Spinal cord (tissue), 10 donors: Measurements from ENCODE around the gene GNAQ. TPM values are rescaled to one million over a fixed set of nuclear protein-coding genes. Genes with fewer than 3 reads are reported as not detected.

Source experiments
- DNase-seq, 6 donors: peaks; one replicate each; pipeline versions ENCODE4 v3.0.0 to v3.0.0-alpha.2; 2013 to 2015; ENCODE audit warnings: low spot score in 6 of 6, low read depth in 4 of 6
- H3K27ac ChIP-seq: one replicate; pipeline ENCODE4 v1.5.1; 2013; ENCODE audit warnings: low read depth, low read length, control low read depth
- H3K27me3 ChIP-seq: one replicate; pipeline ENCODE4 v1.6.1; 2013; ENCODE audit warnings: low read length; ENCODE audit not compliant: control insufficient read depth, insufficient read depth
- H3K36me3 ChIP-seq: one replicate; pipeline ENCODE4 v1.6.1; 2013; ENCODE audit warnings: low read length; ENCODE audit not compliant: control insufficient read depth, insufficient read depth
- H3K4me1 ChIP-seq: one replicate; pipeline ENCODE4 v1.6.1; 2013; ENCODE audit warnings: low read length; ENCODE audit not compliant: control insufficient read depth, insufficient read depth
- H3K4me3 ChIP-seq: one replicate; pipeline ENCODE4 v1.5.1; 2013; ENCODE audit warnings: low read depth, low read length, control low read depth
- H3K9me3 ChIP-seq: one replicate; pipeline ENCODE4 v1.6.1; 2013; ENCODE audit warnings: low read length; ENCODE audit not compliant: control insufficient read depth, insufficient read depth
- WGBS: methylation state at CpG from one replicate; pipeline ENCODE4 v1.1.5; 2013; ENCODE audit warnings: missing lambda C conversion rate; ENCODE audit not compliant: insufficient coverage; 5-methylcytosine and 5-hydroxymethylcytosine counted together
- polyA plus RNA-seq, 2 donors: library from polyadenylated mRNA; unstranded; fragments of 120-200 nt; gene quantifications; one replicate each; pipeline ENCODE4 v1.2.1, GENCODE V29; 2013; ENCODE audit not compliant: insufficient read length in 2 of 2
- total RNA-seq, 2 donors: library from RNA; depleted of rRNA in 1 of 2; stranded (reverse); fragments of 120-200 nt in 1 of 2; fragments of >200 nt in 1 of 2; gene quantifications; one replicate each; pipeline versions ENCODE4 v1.2.3 to v1.2.4, GENCODE V29; 2013 to 2014
- donor health status: healthy.

Gene GNAQ
- total and polyA plus RNA-seq, 4 donors, result 53.2 to 134 (median 102) TPM

- H3K36me3 ChIP-seq, result no peaks in the 10 kb centered on the region
- peaks cover 3% of the 10 kb centered on the region for H3K4me1 ChIP-seq
- no peak for DNase-seq
- no CpG with 5 or more reads among the region's 2 CpGs for WGBS
- no peak overlapping the region for H3K4me3 ChIP-seq
- H3K27ac ChIP-seq, result no peak overlapping the region
- no peaks in the 10 kb centered on the region for H3K27me3 ChIP-seq
- no peaks in the 10 kb centered on the region for H3K9me3 ChIP-seq
Measured at GRCh38 chr9:77679088-77679487, 352.5 kb downstream of the GNAQ start.

- peak in 1 of 6 donors; percentile 4 for DNase-seq
- H3K4me1 ChIP-seq, result peaks cover 3% of the 10 kb centered on the region
- WGBS, result 60% methylated on average over 2 of the region's 7 CpGs
- H3K27me3 ChIP-seq, result no peaks in the 10 kb centered on the region
- no peaks in the 10 kb centered on the region for H3K9me3 ChIP-seq
- no peaks in the 10 kb centered on the region for H3K36me3 ChIP-seq
- no peak overlapping the region for H3K4me3 ChIP-seq
- no peak overlapping the region for H3K27ac ChIP-seq
Measured at GRCh38 chr9:77677957-77678535, 353.6 kb downstream of the GNAQ start.

- WGBS, result 100% methylated on average over 1 of the region's 4 CpGs
- DNase-seq, result peak; percentile 27 to 62 (median 44)
- peaks cover 3% of the 10 kb centered on the region for H3K4me1 ChIP-seq
- no peak overlapping the region for H3K4me3 ChIP-seq
- H3K27ac ChIP-seq, result no peak overlapping the region
- H3K9me3 ChIP-seq, result no peaks in the 10 kb centered on the region
- H3K36me3 ChIP-seq, result no peaks in the 10 kb centered on the region
- H3K27me3 ChIP-seq, result no peaks in the 10 kb centered on the region
Measured at GRCh38 chr9:77677397-77677796, 354.2 kb downstream of the GNAQ start.

- Histone ChIP-seq H3K27me3 (no peaks in the 10 kb centered on the region), H3K4me3 (no peak overlapping the region), H3K9me3 (no peaks in the 10 kb centered on the region), H3K36me3 (no peaks in the 10 kb centered on the region), H3K4me1 (peaks cover 3% of the 10 kb centered on the region), H3K27ac (no peak overlapping the region)
- DNase-seq, result peak in 1 of 6 donors; percentile 40
- WGBS, result 75% methylated on average over 2 of the region's 10 CpGs
Measured at GRCh38 chr9:77673941-77674791, 357.4 kb downstream of the GNAQ start.

GRCh38 chr9:77672183-77672582 is 359.4 kb downstream of the GNAQ start:
- H3K9me3 ChIP-seq, result no peaks in the 10 kb centered on the region
- DNase-seq, result no peak
- H3K4me3 ChIP-seq, result no peak overlapping the region
- H3K4me1 ChIP-seq, result no peaks in the 10 kb centered on the region
- H3K27me3 ChIP-seq, result no peaks in the 10 kb centered on the region
- no peak overlapping the region for H3K27ac ChIP-seq
- WGBS, result 73% methylated on average over 3 of the region's 4 CpGs
- H3K36me3 ChIP-seq, result no peaks in the 10 kb centered on the region

GRCh38 chr9:77667151-77667550 is 364.5 kb downstream of the GNAQ start:
- no peak for DNase-seq
- Histone ChIP-seq H3K36me3 (no peaks in the 10 kb centered on the region), H3K4me3 (no peak overlapping the region), H3K27me3 (peaks cover 2% of the 10 kb centered on the region), H3K9me3 (no peaks in the 10 kb centered on the region), H3K27ac (no peak overlapping the region), H3K4me1 (no peaks in the 10 kb centered on the region)
- no CpG with 5 or more reads among the region's 1 CpG for WGBS

Other genes starting within 250 kb of the GNAQ start
- gene CEP78, start 204.3 kb upstream of the GNAQ start, total RNA-seq, result 10 to 100 TPM; 34.2 to 57.2 TPM
- gene CEP78, start 204.3 kb upstream of the GNAQ start, polyA plus RNA-seq, result 10 to 100 TPM; 41.5 to 42.2 TPM